Measurements from ENCODE around the gene ATXN2.
A peak's percentile ranks its signal among the peaks of the same experiment; 100 is the strongest.
"Not testable (repeated sequence)": the region's sequence is repeated elsewhere in the genome, so short reads cannot be mapped to it uniquely, and the experiment has no call there.

ATXN2 gene

DNA sequence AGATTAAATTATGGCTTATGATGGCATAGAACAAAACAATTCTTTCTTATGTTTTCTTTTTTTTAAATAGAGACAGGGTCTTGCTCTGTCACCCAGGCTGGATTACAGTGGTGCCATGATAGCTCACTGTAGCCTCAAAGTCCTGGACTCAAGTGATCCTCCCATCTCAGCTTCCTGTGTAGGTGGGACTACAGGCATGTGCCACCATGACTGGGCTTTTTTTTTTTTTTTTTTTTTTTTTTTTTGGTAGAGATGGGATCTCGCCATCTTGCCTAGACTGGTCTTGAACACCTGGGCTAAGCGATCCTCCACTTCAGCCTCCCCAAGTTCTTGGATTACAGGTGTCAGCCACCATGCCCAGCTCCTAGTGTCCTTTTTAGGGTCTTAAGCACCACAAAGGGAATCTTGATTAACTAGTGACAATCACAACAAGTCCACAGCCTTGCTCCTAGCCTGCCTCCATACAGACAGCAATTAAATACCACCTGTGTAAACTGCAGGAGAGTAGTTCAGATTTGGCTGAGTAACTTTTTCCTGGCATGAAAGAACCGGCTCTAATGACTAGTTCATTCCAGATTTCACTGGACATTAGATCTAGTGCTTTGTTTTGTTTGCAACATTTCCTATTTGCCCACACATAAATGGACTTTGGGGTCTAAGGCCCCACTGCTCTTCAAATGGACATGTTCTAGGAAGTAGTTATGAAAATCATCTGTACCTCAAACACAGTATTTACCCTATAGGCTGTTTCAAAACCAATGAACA, 131.8 kb downstream of the ATXN2 start:
- Mint-ChIP-seq H3K4me1 (ENCODE audit: low read depth) (no peaks in the 10 kb centered on the region), H3K27me3 (ENCODE audit: low read depth) (no peaks in the 10 kb centered on the region), H3K9me3 (no peaks in the 10 kb centered on the region), H3K27ac (no peak overlapping the region), H3K4me3 (no peak overlapping the region), H3K36me3 (ENCODE audit: low read depth) (peaks cover 14% of the 10 kb centered on the region)

DNA sequence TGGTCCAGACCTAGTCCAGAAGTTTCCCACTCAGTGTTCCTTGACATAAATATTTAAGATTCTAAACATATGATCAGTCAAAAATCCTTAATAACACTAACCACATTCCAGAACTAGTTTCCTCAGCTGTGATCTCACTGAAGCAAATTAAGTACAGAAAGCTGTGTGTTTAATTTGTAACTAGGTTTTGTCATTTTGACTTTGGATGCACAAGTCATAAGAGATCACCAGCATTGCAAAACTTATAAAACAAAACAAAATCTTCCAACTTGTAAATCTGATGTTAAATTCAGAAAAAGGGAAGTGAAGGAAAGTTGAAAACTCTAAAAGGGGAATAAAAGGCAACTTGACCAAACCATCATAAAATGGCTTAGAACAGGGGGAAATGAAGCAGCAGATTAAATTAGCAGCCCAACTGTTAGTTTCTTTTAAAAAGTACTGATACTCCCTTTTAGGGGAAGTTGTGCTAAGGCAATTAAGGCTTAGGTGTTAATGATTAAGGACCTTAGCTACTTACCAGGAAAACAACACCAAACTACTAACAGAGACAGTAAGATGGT, 136.8 kb downstream of the ATXN2 start:
- Mint-ChIP-seq H3K9me3 (no peaks in the 10 kb centered on the region), H3K27ac (peak overlapping the region; percentile 66), H3K36me3 (ENCODE audit: low read depth) (peaks cover 4% of the 10 kb centered on the region), H3K4me3 (no peak overlapping the region), H3K27me3 (ENCODE audit: low read depth) (no peaks in the 10 kb centered on the region), H3K4me1 (ENCODE audit: low read depth) (no peaks in the 10 kb centered on the region)

DNA sequence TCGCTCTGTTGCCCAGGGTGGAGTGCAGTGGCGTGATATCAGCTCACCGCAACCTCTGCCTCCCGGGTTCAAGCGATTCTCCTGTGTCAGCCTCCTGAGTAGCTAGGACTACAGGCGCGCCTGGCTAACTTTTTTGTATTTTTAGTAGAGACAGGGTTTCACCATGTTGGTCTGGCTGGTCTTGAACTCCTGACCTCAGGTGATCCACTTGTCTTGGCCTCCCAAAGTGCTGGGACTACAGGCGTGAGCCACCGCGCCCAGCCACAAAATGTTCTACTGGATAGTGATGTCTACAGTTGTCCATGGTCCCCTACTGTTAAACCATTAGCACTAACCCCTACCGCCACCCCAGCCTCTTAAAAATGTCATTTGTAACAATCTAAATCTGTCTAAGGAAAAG, 139.0 kb downstream of the ATXN2 start:
- H3K4me1 Mint-ChIP-seq (ENCODE audit: low read depth); H3K27me3 Mint-ChIP-seq (ENCODE audit: low read depth); H3K4me3 Mint-ChIP-seq; H3K9me3 Mint-ChIP-seq; H3K27ac Mint-ChIP-seq: not testable (repeated sequence)
- H3K36me3 Mint-ChIP-seq (ENCODE audit: low read depth): peaks cover 15% of the 10 kb centered on the region

DNA sequence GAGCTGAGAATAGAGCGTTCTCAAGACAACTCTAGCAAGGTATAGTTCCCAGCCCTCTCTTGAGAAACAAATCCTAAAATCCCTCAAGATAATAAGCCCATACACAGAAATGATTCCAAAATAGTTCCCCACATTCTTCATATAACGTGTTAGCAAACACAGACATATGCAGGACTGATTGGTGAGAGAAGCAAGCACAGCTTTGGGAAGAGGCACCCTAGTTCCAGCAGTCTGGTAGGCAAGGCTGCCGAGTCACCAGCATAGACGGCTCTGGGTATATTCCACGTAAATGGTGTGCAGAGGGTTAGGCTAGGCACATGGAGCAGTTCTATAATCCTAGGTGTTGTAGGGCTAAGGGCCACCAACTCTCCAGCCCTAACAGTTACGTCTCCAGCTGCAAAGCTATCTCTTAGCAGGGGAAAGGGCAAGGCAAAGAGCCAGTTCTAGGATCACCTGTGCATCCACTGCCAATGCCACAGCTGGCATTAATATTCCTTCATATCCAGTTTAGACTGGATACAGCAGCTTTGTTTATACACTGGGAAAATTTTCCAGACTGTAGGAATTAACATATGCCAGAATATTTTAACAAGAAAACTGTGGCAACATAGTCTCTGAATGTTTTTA, 140.5 kb downstream of the ATXN2 start:
- Mint-ChIP-seq H3K9me3 (no peaks in the 10 kb centered on the region), H3K27ac (no peak overlapping the region), H3K36me3 (ENCODE audit: low read depth) (peaks cover 23% of the 10 kb centered on the region), H3K4me1 (ENCODE audit: low read depth) (peaks cover 3% of the 10 kb centered on the region), H3K27me3 (ENCODE audit: low read depth) (no peaks in the 10 kb centered on the region), H3K4me3 (no peak overlapping the region)

DNA sequence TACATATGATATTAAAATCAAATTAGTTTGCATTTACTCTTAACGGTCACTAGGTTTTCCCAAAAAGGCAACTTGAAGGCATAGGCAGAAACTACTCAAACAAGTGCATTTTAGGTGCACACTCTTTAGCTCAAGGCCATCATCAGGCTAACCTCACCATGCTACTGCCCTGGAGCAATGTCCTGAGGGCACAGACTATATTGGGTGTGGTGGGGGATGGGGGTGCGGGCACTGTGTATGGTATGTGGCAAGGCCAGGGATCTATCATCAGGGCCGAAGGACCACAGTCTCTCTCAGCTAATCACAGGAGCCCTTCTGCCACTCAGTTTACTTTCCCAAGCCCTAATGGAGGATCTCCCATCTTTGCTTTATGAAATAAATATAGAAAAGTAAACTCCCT, 141.5 kb downstream of the ATXN2 start:
- peaks cover 29% of the 10 kb centered on the region for H3K36me3 Mint-ChIP-seq (ENCODE audit: low read depth)
- H3K4me1 Mint-ChIP-seq (ENCODE audit: low read depth): peaks cover 3% of the 10 kb centered on the region
- no peaks in the 10 kb centered on the region for H3K9me3 Mint-ChIP-seq
- no peaks in the 10 kb centered on the region for H3K27me3 Mint-ChIP-seq (ENCODE audit: low read depth)
- no peak overlapping the region for H3K27ac Mint-ChIP-seq
- no peak overlapping the region for H3K4me3 Mint-ChIP-seq

DNA sequence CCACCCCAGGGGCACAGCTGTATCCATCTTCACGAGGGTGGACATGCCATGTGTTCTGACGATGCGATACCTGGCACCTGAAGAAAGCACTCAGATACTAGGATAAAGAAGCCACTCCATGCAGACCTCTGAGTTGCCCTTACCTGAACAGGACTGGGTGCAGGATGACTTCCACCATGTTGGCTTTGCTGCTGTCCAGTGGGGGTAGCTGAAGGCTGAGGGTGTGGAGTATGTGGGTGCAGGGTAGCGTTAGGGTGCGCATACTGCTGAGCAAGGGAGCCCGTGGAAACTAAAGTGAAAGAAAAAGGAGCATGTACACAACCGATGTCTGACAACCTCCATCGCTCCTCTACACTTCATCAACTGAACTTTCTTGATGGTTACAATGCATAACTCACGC, 142.0 kb downstream of the ATXN2 start:
- Mint-ChIP-seq H3K36me3 (ENCODE audit: low read depth) (peaks cover 29% of the 10 kb centered on the region), H3K27me3 (ENCODE audit: low read depth) (no peaks in the 10 kb centered on the region), H3K9me3 (no peaks in the 10 kb centered on the region), H3K4me1 (ENCODE audit: low read depth) (peaks cover 3% of the 10 kb centered on the region), H3K27ac (no peak overlapping the region), H3K4me3 (no peak overlapping the region)

DNA sequence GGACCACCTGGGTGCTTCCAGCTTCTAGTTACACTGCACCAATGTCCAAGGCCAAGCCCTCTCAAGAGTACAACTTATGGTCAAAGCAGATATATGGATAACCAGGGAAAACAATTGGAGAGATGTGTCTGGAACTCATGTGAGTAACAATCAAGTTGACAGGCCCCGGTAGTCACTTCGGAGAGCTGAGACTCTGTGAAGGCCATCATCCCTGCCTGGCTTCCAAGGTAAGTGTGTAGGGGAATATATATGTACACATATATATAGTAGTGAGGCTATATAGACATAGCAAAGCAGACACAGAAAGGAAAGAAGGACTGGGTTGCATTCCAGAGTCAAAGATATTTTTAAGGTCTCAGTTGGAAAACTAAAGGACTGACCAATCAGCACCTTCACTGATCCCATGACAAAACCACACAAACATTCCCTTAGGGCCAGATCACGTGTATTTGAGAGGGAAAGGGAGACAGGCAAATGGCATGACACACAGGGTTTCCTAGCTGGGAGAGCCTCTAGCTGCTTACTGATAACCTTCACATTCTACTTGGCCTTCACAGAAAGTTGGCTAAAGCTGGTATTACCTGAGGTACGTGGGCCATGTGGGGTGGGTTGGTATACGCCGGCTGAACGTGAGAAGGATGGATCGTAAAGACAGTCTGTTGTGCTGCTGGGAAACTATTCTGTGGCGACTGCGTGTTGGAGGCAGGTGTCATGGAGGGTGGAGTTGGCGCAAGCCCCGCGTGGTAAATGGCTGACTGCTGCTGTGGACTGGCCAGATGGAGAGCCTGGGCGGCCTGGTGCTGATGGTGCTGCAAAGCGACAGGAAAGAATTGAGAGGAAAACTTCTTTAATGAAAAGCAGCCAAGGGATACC, 143.4 kb downstream of the ATXN2 start:
- Mint-ChIP-seq H3K4me1 (ENCODE audit: low read depth) (peaks cover 13% of the 10 kb centered on the region), H3K27ac (no peak overlapping the region), H3K9me3 (no peaks in the 10 kb centered on the region), H3K27me3 (ENCODE audit: low read depth) (no peaks in the 10 kb centered on the region), H3K4me3 (no peak overlapping the region), H3K36me3 (ENCODE audit: low read depth) (peaks cover 37% of the 10 kb centered on the region)

GRCh38 chr12:111454716-111455447, 144.2 kb downstream of the ATXN2 start:
- peaks cover 45% of the 10 kb centered on the region for H3K36me3 Mint-ChIP-seq (ENCODE audit: low read depth)
- H3K27me3 Mint-ChIP-seq (ENCODE audit: low read depth): no peaks in the 10 kb centered on the region
- H3K9me3 Mint-ChIP-seq: no peaks in the 10 kb centered on the region
- H3K4me3 Mint-ChIP-seq: no peak overlapping the region
- H3K27ac Mint-ChIP-seq: no peak overlapping the region
- H3K4me1 Mint-ChIP-seq (ENCODE audit: low read depth): peaks cover 21% of the 10 kb centered on the region

GRCh38 chr12:111454311-111454710, 144.8 kb downstream of the ATXN2 start:
- Mint-ChIP-seq H3K9me3 (no peaks in the 10 kb centered on the region), H3K4me1 (ENCODE audit: low read depth) (peaks cover 27% of the 10 kb centered on the region), H3K27ac (no peak overlapping the region), H3K36me3 (ENCODE audit: low read depth) (peaks cover 49% of the 10 kb centered on the region), H3K4me3 (no peak overlapping the region), H3K27me3 (ENCODE audit: low read depth) (no peaks in the 10 kb centered on the region)

DNA sequence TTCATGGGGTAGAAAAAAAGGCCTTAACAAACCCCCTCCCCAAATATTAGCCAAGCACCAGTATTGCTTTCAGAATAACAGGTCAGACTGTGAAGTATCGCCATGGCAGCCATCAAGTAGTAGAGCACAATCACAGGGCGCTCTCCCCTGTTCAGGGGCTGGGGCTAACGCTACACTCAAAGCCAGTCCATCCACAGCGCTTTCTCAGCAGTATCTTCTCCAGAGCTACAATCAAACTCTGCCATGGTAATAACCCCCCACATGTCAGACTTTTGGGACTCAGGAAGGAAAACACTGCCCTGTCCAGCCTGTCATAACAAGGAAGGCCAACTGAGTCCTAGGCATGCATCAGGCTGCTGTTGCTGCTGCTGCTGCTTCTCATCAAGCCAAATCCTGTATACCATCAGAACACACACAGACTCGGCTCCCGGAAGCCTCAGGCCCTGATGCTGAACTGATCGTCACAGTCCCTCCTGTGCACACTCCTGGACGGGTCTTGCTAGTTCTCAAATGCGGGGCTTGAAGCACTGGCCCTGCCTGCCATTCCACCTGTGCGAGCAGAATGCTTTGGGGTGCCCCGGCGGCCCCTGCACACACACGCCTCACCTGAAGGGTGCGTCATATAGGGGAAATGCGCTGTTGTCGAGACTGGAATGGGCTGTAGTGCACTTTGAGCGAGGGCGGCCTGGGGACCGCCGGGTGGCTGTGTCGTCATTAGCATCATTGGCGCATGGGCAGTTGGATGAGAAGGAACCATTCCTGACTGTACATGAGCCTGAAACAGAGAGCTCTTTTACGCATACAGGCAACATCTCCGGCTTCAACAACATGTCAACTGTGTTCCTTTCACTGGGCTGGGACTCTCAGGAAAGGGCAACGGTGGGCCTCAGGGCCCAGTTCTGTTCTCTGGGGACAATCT, 145.8 kb downstream of the ATXN2 start:
- no peak overlapping the region for H3K4me3 Mint-ChIP-seq
- H3K36me3 Mint-ChIP-seq (ENCODE audit: low read depth): peaks cover 59% of the 10 kb centered on the region
- H3K9me3 Mint-ChIP-seq: no peaks in the 10 kb centered on the region
- no peaks in the 10 kb centered on the region for H3K27me3 Mint-ChIP-seq (ENCODE audit: low read depth)
- peak overlapping the region; percentile 34 for H3K27ac Mint-ChIP-seq
- H3K4me1 Mint-ChIP-seq (ENCODE audit: low read depth): peaks cover 37% of the 10 kb centered on the region

GRCh38 chr12:111451649-111452129, 147.4 kb downstream of the ATXN2 start:
- Mint-ChIP-seq H3K27ac (no peak overlapping the region), H3K4me3 (no peak overlapping the region), H3K27me3 (ENCODE audit: low read depth) (no peaks in the 10 kb centered on the region), H3K36me3 (ENCODE audit: low read depth) (peaks cover 68% of the 10 kb centered on the region), H3K9me3 (no peaks in the 10 kb centered on the region), H3K4me1 (ENCODE audit: low read depth) (peaks cover 42% of the 10 kb centered on the region)

- peaks cover 69% of the 10 kb centered on the region for H3K36me3 Mint-ChIP-seq (ENCODE audit: low read depth)
- H3K9me3 Mint-ChIP-seq: no peaks in the 10 kb centered on the region
- H3K27ac Mint-ChIP-seq: no peak overlapping the region
- peaks cover 47% of the 10 kb centered on the region for H3K4me1 Mint-ChIP-seq (ENCODE audit: low read depth)
- no peaks in the 10 kb centered on the region for H3K27me3 Mint-ChIP-seq (ENCODE audit: low read depth)
- no peak overlapping the region for H3K4me3 Mint-ChIP-seq
Observed at GRCh38 chr12:111451232-111451631, 147.9 kb downstream of the ATXN2 start.

DNA sequence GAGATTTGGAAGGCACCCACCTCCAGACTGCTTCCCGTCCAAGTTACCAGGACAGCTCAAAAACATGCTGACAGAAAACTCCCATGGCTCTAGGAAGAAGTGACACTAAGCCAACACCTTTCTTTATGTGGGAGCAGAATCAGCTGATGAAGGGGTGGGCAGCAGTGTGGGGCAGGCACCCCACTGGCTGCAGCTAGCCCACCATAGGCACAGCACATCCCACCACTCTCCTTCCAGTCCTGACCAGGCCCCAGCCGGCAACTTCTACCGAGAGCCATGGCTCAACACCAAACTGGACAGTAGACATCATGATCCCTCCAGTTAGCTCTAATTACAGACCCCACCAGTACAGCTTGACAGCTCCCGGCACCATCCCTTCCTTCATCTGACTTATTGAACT, 148.4 kb downstream of the ATXN2 start:
- peaks cover 52% of the 10 kb centered on the region for H3K4me1 Mint-ChIP-seq (ENCODE audit: low read depth)

More for the DNA sequence above, 148.4 kb downstream of the ATXN2 start:
- H3K27ac Mint-ChIP-seq: no peak overlapping the region
- peaks cover 64% of the 10 kb centered on the region for H3K36me3 Mint-ChIP-seq (ENCODE audit: low read depth)
- no peaks in the 10 kb centered on the region for H3K9me3 Mint-ChIP-seq
- H3K4me3 Mint-ChIP-seq: no peak overlapping the region
- no peaks in the 10 kb centered on the region for H3K27me3 Mint-ChIP-seq (ENCODE audit: low read depth)
